GM23248 (cell line): ENCODE results near the gene RABGAP1L.

ENCODE experiments used
- EZH2 ChIP-seq: fragments of 200-600 bp; sonication (generic); IDR thresholded peaks from 2 replicates; pipeline ENCODE4 v1.6.1; 2018; ENCODE audit warnings: antibody characterized with exemption, mild to moderate bottlenecking; ENCODE audit not compliant: insufficient read depth, poor library complexity, severe bottlenecking
- EZH2phosphoT487 ChIP-seq: fragments of 200-600 bp; sonication (generic); IDR thresholded peaks from 2 replicates; pipeline ENCODE4 v1.6.1; 2018; ENCODE audit warnings: antibody characterized with exemption, moderate library complexity, mild to moderate bottlenecking, low read depth; ENCODE audit not compliant: insufficient read depth

GRCh38 chr1:174748586-174748985 is 589.3 kb downstream of the RABGAP1L start:
- TF ChIP-seq EZH2, result no peak
- no peak for TF ChIP-seq EZH2phosphoT487
